HG03460 (cell line): ENCODE results near the gene PLB1.
"Not testable (repeated sequence)": the region's sequence is repeated elsewhere in the genome, so short reads cannot be mapped to it uniquely, and the experiment has no call there.

ENCODE experiments used
- ATAC-seq: cut with Tn5 transposase; IDR thresholded peaks from one replicate; pipeline ENCODE4 v1.9.1; 2021; ENCODE audit not compliant: unreplicated experiment

Gene PLB1

GRCh38 chr2:28469304-28469703 is 26.6 kb upstream of the PLB1 start:
- ATAC-seq = no peak

- ATAC-seq = no peak
These were observed 25.8 kb upstream of the PLB1 start for GRCh38 chr2:28469947-28470535.

DNA sequence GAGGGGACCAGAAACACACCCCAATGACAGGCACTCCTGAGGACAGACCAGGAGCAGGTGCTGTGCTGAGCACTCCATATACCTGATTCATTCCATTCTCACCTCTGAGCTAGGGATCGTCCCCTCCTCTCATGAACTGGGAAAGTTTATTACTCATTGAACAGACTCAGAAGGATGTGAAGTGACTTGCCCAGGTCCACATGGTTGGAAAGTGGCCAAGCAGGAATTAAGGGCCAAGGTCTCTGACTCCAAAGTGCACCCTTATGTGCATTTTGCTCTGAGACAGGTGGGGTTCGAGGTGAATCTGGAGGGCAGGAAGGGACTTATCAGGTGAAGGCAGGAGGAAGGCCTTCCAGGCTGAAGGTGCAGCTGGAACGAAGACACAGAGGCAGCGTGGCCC is 25.1 kb upstream of the PLB1 start:
- no peak for ATAC-seq

DNA sequence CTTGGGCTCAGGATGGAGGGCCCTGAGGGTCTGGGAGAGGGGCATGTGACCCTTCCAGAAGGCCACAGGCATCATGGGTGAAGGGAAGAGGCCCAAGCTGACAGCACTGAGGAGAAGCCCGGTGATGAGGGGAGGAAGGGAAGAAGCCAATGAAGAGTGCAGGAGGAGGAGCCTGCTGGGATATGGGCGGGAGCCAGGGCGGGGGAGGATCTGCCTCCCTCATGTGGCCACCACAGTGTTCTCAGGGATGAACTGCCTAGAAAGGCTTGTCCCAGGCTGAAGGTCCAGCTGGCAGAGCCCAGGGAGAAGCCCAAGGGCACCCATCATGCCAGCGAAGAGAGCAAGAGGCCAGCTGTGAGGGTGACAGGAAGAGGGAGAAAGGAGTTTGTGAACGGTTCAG is 24.6 kb upstream of the PLB1 start:
- no peak for ATAC-seq

DNA sequence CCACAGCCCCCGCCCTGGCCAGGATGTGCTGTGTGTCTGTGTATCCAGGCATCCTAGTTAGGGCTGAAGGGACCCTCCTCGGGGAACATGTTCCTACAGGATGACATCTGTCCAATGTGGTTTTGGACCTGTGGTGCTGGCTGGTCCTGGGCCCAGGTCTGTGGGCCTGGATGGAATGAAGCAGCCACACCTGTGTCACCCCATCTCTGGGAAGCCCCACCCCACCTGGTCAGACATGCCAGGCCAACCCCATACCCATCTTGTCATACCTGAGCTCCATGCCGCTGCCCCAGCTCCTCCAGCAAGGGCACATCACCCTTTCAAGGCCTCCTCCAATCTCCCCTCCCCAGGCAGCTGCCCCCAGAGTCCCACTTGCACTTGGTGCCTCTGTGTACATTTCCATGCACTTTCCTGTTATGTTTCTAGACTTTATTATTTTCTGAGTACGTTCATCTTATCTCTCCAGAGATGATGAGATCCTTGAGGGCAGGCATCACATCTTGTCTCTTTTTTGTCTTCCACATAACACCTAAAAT is 24.1 kb upstream of the PLB1 start:
- no peak for ATAC-seq

DNA sequence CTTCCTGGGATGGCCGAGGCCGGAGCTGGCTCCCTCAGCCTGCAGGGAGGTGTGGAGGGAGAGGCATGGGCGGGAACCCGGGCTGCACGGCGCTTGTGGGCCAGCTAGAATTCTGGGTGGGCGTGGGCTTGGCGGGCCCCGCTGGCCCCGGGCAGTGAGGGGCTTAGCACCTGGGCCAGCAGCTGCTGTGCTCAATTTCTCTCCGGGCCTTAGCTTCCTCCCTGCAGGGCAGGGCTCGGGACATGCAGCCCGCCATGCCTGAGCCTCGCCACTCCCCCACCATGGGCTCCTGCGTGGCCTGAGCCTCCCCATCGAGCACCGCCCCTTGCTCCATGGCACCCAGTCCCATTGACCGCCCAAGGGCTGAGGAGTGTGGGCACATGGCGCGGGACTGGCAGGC is 23.2 kb upstream of the PLB1 start:
- ATAC-seq = not testable (repeated sequence)

- no peak for ATAC-seq
These were observed 20.7 kb upstream of the PLB1 start for GRCh38 chr2:28475088-28475595.

- no peak for ATAC-seq
These were observed 18.8 kb upstream of the PLB1 start for GRCh38 chr2:28477087-28477486.

DNA sequence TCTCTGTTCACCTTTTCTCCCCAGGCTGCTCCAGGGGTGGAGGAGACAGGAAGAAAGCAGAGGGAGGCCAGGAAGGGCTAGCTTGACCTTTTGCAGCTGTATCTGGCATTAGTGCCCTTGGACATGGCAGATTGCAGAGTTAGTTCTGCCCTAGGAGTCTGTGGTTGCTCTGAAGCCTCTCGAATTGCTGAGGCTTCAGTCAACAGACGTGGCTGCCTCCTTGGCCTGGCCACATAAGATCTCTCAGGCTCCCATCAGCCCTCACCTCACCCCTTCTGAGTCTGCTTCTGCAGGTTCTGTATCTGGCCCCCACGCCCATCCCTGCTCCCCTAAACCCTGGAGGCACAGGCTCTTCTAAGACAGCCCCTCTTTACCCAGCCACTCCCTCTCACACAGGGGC is 18.2 kb upstream of the PLB1 start:
- no peak for ATAC-seq

DNA sequence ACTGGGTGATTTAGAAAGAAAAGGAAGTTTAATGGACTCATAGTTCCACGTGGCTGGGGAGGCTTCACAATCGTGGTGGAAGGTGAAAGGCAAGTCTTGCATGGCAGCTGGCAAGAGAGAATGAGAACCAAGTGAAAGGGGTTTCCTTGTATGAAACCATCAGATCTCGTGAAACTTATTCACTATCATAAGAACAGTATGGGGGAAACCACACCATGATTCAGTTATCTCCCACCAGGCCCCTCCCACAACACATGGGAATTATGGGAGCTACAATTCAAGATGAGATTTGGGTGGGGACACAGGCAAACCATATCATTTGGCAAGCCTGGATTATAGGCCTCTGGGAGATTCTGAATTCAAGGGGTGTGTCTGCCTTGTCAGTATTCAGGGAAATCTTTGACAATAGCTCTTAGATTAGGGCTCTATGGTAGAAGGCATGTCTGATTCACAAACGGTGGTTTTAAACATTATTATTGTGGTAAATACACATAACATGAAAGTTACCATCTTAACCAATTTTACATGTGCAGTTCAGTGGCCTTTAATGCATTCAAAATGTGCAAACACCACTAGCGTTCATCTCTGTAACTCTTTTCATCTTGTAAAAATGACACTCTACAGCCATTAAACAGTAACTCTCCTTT is 15.3 kb upstream of the PLB1 start:
- ATAC-seq = no peak

GRCh38 chr2:28481905-28482304 is 14.0 kb upstream of the PLB1 start:
- ATAC-seq = no peak

DNA sequence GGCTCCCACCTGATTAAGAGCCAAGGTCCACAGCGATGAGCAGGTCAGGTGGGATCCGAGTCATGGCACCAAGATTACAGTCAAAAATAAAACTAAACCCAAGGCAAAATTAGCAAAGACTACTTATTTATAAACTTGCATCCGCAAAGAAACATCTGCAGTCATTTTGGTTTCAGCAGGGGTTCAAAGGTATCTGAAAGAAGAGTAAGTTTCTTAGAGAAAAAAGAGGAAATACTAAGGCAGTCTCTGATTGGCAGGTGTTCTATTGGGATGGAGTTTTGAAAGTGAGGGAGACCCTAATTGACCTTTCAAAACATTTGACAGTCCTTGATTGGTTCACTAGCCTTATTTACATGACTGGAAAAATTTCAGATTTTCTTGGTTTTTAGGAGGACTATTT is 11.0 kb upstream of the PLB1 start:
- ATAC-seq = no peak

DNA sequence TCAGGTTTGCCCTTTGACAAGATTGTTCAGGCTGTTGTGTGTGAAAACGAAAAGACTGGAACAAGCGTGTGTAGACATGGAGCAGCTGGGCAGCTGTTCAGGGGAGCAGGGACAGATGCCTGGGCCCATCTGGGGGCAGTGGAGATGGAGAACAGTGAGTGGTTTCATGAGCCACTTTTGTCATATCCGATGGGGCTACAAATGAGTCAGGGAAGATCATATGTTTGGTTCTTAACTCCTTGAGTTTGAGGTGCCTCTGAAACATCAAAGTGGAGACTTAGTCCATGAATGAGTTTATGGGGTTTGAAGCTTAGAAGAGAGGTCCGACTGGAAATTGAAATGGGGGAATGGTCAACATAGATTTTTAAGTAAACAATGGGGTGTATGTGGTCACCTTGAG is 9.3 kb upstream of the PLB1 start:
- ATAC-seq = no peak

GRCh38 chr2:28487258-28487657 is 8.6 kb upstream of the PLB1 start:
- no peak for ATAC-seq

DNA sequence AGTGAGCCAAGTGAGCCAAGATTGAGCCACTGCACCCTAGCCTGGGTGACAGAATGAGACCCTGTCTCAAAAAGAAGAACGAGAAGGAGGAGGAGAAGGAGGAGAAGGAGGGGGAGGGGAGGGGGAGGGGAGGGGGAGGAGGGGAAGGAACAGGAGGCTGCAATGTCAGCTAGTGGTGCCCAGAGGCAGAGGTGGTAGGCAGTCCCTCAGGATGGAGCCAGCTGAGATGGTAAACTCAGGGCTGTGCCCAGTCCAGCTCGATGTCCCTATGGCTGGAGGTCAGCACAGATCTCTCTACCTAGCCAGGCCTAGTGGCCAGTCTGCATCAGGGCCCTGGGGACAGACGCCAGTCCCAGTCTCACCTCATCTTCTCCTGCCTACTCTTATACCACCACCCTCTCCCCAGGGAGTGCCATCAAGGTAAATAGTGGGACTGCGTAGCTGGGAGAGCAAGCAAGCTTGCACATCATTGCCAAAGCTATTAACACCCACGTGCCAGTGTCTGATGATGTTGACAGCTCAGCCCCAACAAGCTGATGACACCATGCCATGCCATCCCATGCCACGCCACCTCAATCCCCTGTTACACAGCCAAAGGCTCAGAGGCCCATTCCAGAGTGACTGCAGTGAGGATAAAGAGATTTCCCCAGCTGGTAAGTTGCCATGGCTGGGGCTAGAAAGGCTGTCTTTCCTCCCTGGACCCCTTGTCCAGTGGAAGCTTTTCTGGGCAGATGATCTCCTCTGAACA is 7.6 kb upstream of the PLB1 start:
- ATAC-seq = no peak

- ATAC-seq = no peak
These were observed 6.8 kb upstream of the PLB1 start for GRCh38 chr2:28488858-28489575.

DNA sequence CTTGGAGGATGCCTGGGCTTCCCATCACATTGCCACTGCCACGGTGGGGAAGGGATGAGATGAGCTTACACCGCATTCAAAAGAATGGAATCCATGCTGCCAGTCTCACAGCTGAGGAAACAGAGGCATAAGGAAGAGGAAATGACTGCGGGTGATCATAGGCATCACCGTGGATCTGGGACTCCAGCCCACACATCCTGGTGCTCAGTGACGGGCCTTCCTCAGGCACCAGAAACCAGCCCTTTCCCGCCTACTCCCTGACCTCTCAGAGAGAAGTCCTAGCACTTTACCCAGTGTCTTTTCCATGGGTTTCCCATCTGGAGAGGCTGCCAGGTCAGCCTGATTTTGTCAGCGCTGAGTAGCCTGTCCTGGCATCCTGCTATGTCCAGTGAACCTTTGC is 5.3 kb upstream of the PLB1 start:
- no peak for ATAC-seq

GRCh38 chr2:28492282-28492681 is 3.6 kb upstream of the PLB1 start:
- ATAC-seq = no peak

GRCh38 chr2:28493636-28494035 is 2.2 kb upstream of the PLB1 start:
- no peak for ATAC-seq

GRCh38 chr2:28496781-28497180 is 921 bp downstream of the PLB1 start:
- no peak for ATAC-seq

- ATAC-seq = no peak
These were observed 1.3 kb downstream of the PLB1 start for GRCh38 chr2:28497206-28497605.
